GM23338 (cell line): ENCODE data around the gene KCNJ2. TPM values are rescaled to one million over a fixed set of nuclear protein-coding genes. Genes with fewer than 3 reads are reported as not detected.
A peak's percentile ranks its signal among the peaks of the same experiment; 100 is the strongest.

Source experiments
- ATAC-seq: fragments of 200-7000 bp; cut with Tn5 transposase; 3 replicates; pipeline ENCODE4 v1.9.1; 2020
- DNase-seq: peaks from one replicate; pipeline ENCODE4 v3.0.0-alpha.2; 2015; ENCODE audit warnings: low spot score
- H2AFZ ChIP-seq: fragments of 200-600 bp; sonication (generic); 2 replicates; pipeline ENCODE4 v1.8.0; 2016; ENCODE audit warnings: antibody characterized with exemption, mild to moderate bottlenecking, moderate library complexity
- H3F3A ChIP-seq: fragments of 200-600 bp; sonication (generic); replicated peaks from 2 replicates; pipeline ENCODE4 v1.8.0; 2017; ENCODE audit warnings: antibody characterized with exemption, mixed run types, low read depth
- H3K27ac ChIP-seq: fragments of 200-600 bp; sonication (generic); 2 replicates; pipeline ENCODE4 v1.6.1; 2016; ENCODE audit warnings: low read depth
- H3K27me3 ChIP-seq: fragments of 200-600 bp; sonication (generic); 2 replicates; pipeline ENCODE4 v1.8.0; 2016; ENCODE audit warnings: mild to moderate bottlenecking, mixed run types, moderate library complexity; ENCODE audit not compliant: insufficient read depth
- H3K36me3 ChIP-seq: fragments of 200-600 bp; sonication (generic); 2 replicates; pipeline ENCODE4 v1.8.0; 2016; ENCODE audit warnings: mild to moderate bottlenecking; ENCODE audit not compliant: insufficient read depth
- H3K4me1 ChIP-seq: fragments of 200-600 bp; sonication (generic); 2 replicates; pipeline ENCODE4 v1.8.0; 2016; ENCODE audit warnings: mild to moderate bottlenecking, moderate library complexity; ENCODE audit not compliant: insufficient read depth
- H3K4me2 ChIP-seq: fragments of 200-600 bp; sonication (generic); 2 replicates; pipeline ENCODE4 v1.7.1; 2017; ENCODE audit warnings: mixed run types
- H3K4me3 ChIP-seq: fragments of 200-600 bp; sonication (generic); 2 replicates; pipeline ENCODE4 v1.6.1; 2016; ENCODE audit warnings: mixed run types
- H3K79me2 ChIP-seq: fragments of 200-600 bp; sonication (generic); replicated peaks from 2 replicates; pipeline ENCODE4 v1.8.0; 2017; ENCODE audit warnings: mild to moderate bottlenecking; ENCODE audit not compliant: insufficient read depth
- H3K9me2 ChIP-seq: fragments of 200-600 bp; sonication (generic); 2 replicates; pipeline ENCODE4 v1.8.0; 2017; ENCODE audit not compliant: insufficient read depth
- H4K20me1 ChIP-seq: fragments of 200-600 bp; sonication (generic); replicated peaks from 2 replicates; pipeline ENCODE4 v1.8.0; 2017; ENCODE audit warnings: mild to moderate bottlenecking; ENCODE audit not compliant: insufficient read depth
- H3K27ac Mint-ChIP-seq: 2 replicates; pipeline ENCODE4 v1.8.0; 2020; ENCODE audit warnings: inconsistent platforms, mild to moderate bottlenecking, moderate library complexity, mixed read lengths
- H3K27me3 Mint-ChIP-seq: 3 replicates; pipeline ENCODE4 v1.8.0; 2022; ENCODE audit warnings: low read depth, mild to moderate bottlenecking, moderate library complexity, mixed read lengths, inconsistent platforms; ENCODE audit not compliant: insufficient read depth, poor library complexity
- H3K36me3 Mint-ChIP-seq: 3 replicates; pipeline ENCODE4 v1.8.0; 2021; ENCODE audit warnings: low read depth, mild to moderate bottlenecking, inconsistent platforms, moderate library complexity, mixed read lengths
- H3K4me1 Mint-ChIP-seq: 3 replicates; pipeline ENCODE4 v1.8.0; 2020; ENCODE audit warnings: mild to moderate bottlenecking, inconsistent platforms, mixed read lengths
- H3K4me3 Mint-ChIP-seq: 3 replicates; pipeline ENCODE4 v1.8.0; 2021; ENCODE audit warnings: moderate library complexity, mild to moderate bottlenecking, inconsistent platforms, mixed read lengths
- H3K9me3 Mint-ChIP-seq: 3 replicates; pipeline ENCODE4 v1.8.0; 2020; ENCODE audit warnings: moderate library complexity, mild to moderate bottlenecking, inconsistent platforms, mixed read lengths
- CTCF ChIP-seq, 2 experiments: fragments of 200-600 bp in 1 of 2; sonication (generic) in 1 of 2; conservative IDR thresholded peaks; 2 replicates each; pipeline versions ENCODE4 v1.5.1 to v1.6.1; 2016 to 2017; ENCODE audit warnings: antibody characterized with exemption in 2 of 2, low read depth in 2 of 2, mild to moderate bottlenecking in 2 of 2, moderate library complexity in 1 of 2
- EZH2 ChIP-seq: fragments of 200-600 bp; sonication (generic); IDR thresholded peaks from one replicate; pipeline ENCODE4 v1.8.0; 2017; ENCODE audit warnings: antibody characterized with exemption, mild to moderate bottlenecking, low read depth; ENCODE audit not compliant: unreplicated experiment
- JUNB ChIP-seq: IDR thresholded peaks from one replicate; pipeline ENCODE4 v1.6.1; 2016; ENCODE audit warnings: antibody characterized with exemption; ENCODE audit not compliant: unreplicated experiment
- NANOG ChIP-seq: IDR thresholded peaks from 2 replicates; pipeline ENCODE4 v1.6.1; 2016; ENCODE audit warnings: antibody characterized with exemption, borderline replicate concordance
- STAT1 ChIP-seq: IDR thresholded peaks from one replicate; pipeline ENCODE4 v1.6.1; 2016; ENCODE audit warnings: antibody characterized with exemption; ENCODE audit not compliant: unreplicated experiment
- ZNF114 ChIP-seq: fragments of 250-450 bp; sonication (Bioruptor Pico); IDR thresholded peaks from 2 replicates; pipeline ENCODE4 v1.5.0; 2020; ENCODE audit warnings: mild to moderate bottlenecking, moderate library complexity
- ZNF331 ChIP-seq: fragments of 250-450 bp; sonication (Bioruptor Pico); IDR thresholded peaks from 2 replicates; pipeline ENCODE4 v1.5.0; 2020; ENCODE audit warnings: low read depth, mild to moderate bottlenecking, moderate library complexity
- ZNF462 ChIP-seq: fragments of 250-450 bp; sonication (Bioruptor Pico); IDR thresholded peaks from 2 replicates; pipeline ENCODE4 v1.5.0; 2020; ENCODE audit warnings: mild to moderate bottlenecking, moderate library complexity
- polyA plus RNA-seq: library from polyadenylated mRNA; unstranded; fragments of >200 nt; fragmentation: Nextera tagmentation; extraction: Ambion mirVana; gene quantifications from 2 replicates; pipeline ENCODE4 v1.2.1, GENCODE V29; 2016
- total RNA-seq: library from RNA; depleted of rRNA; stranded (reverse); fragments of >200 nt; shearing (Covaris generic); gene quantifications from 2 replicates; pipeline ENCODE4 v1.2.3, GENCODE V29; 2014

KCNJ2 gene
- total and polyA plus RNA-seq, 2 experiments from 2014 or later = 2.1 to 4.4 TPM

- no peak for TF ChIP-seq JUNB
- TF ChIP-seq EZH2 = no peak
- no peak for TF ChIP-seq ZNF114 (CRISPR knock-in tag)
- TF ChIP-seq STAT1 = no peak
- no peak for TF ChIP-seq CTCF (conservative IDR thresholded peaks at IDR 0.05; ENCODE audit: low read depth in 2 of 2)
- no peak for TF ChIP-seq ZNF331 (CRISPR knock-in tag)
Measured at GRCh38 chr17:70139449-70139993, 29.8 kb upstream of the KCNJ2 start (continued).

- no peaks in the 10 kb centered on the region for H3F3A ChIP-seq
- H3K36me3 Mint-ChIP-seq = no peaks in the 10 kb centered on the region
- no peaks in the 10 kb centered on the region for H3K4me1 ChIP-seq
- TF ChIP-seq ZNF331 (CRISPR knock-in tag) (no peak), NANOG (no peak), CTCF (conservative IDR thresholded peaks at IDR 0.05; ENCODE audit: low read depth in 2 of 2) (peak; percentile 58 to 81)
- H3K27ac ChIP-seq = no peak overlapping the region
- DNase-seq (peak; percentile 32), ATAC-seq (no peak)
- no peak overlapping the region for H2AFZ ChIP-seq
- H3K27ac Mint-ChIP-seq = no peak overlapping the region
- H4K20me1 ChIP-seq = no peaks in the 10 kb centered on the region
- no peaks in the 10 kb centered on the region for H3K4me1 Mint-ChIP-seq
- no peaks in the 10 kb centered on the region for H3K27me3 Mint-ChIP-seq
- no peaks in the 10 kb centered on the region for H3K9me3 Mint-ChIP-seq
- H3K4me2 ChIP-seq = no peak overlapping the region
- no peak overlapping the region for H3K4me3 Mint-ChIP-seq
- no peaks in the 10 kb centered on the region for H3K36me3 ChIP-seq
- no peaks in the 10 kb centered on the region for H3K9me2 ChIP-seq
- H3K4me3 ChIP-seq = no peak overlapping the region
- no peaks in the 10 kb centered on the region for H3K79me2 ChIP-seq
- H3K27me3 ChIP-seq = no peaks in the 10 kb centered on the region
Measured at GRCh38 chr17:70144260-70144846, 25.0 kb upstream of the KCNJ2 start.

- no peak for ATAC-seq
- no peaks in the 10 kb centered on the region for H3K36me3 Mint-ChIP-seq
- no peak for TF ChIP-seq STAT1
- TF ChIP-seq ZNF462 = no peak
- TF ChIP-seq EZH2 = no peak
Measured at GRCh38 chr17:70153210-70153609, 16.1 kb upstream of the KCNJ2 start.

More at GRCh38 chr17:70153210-70153609, 16.1 kb upstream of the KCNJ2 start:
- DNase-seq = no peak
- Histone ChIP-seq H3K4me1 (no peaks in the 10 kb centered on the region), H3K79me2 (no peaks in the 10 kb centered on the region), H3K27ac (no peak overlapping the region), H3K9me2 (no peaks in the 10 kb centered on the region; the same call in 1 of the 2 replicates), H3K36me3 (no peaks in the 10 kb centered on the region), H3K27me3 (no peaks in the 10 kb centered on the region), H2AFZ (no peak overlapping the region), H3F3A (no peaks in the 10 kb centered on the region), H3K4me3 (no peak overlapping the region), H3K4me2 (no peak overlapping the region), H4K20me1 (no peaks in the 10 kb centered on the region)
- Mint-ChIP-seq H3K4me1 (no peaks in the 10 kb centered on the region), H3K27ac (no peak overlapping the region), H3K9me3 (no peaks in the 10 kb centered on the region), H3K4me3 (no peak overlapping the region), H3K27me3 (no peaks in the 10 kb centered on the region)
